Epidermal melanocyte (primary cell): ENCODE results near the gene CTLA4.

Source experiments
- DNase-seq: peaks from one replicate; pipeline ENCODE4 v3.0.0; 2011; ENCODE audit warnings: low spot score; ENCODE audit not compliant: insufficient read length

CTLA4 gene

GRCh38 chr2:203890733-203891132 is 23.2 kb downstream of the CTLA4 start:
- no peak for DNase-seq

DNA sequence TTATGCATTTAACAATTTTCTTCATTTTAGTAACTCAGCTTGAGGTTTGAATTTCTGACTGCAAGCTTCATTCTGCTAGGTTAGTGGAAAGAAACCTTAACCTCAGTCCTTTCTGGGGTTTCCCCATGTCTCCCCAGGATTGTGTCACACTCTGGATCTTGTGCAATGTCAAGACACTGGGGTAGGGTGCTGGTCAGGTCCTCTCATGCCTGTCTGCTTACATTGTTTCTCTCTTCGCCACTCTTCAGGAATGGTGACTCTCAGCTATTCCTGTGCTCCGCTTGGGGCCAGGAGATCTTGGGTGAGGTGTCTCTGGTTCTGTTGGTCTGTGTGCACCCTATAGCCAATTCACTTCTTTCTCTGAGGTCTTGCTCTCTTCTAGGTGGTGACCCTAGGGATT is 23.9 kb downstream of the CTLA4 start:
- DNase-seq = no peak

DNA sequence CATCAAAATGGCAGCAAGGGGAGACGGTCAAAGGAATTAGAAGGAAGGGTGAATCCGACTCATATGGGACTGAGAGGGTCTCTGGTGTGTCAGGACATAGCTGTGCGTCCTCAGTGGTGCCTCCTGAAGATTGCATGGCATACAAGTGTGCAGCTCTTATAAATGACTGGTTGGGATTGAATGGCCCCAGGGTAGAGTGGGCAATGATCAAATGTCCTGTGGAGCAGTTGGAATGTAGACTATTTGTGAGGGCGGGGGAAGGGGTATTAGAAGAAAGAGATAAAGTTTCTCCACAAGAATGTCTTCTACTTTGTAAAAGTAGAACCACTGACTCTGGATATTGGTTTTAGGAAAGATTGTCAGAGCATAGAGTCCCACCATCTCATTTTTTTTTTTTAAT is 24.6 kb downstream of the CTLA4 start:
- no peak for DNase-seq

DNA sequence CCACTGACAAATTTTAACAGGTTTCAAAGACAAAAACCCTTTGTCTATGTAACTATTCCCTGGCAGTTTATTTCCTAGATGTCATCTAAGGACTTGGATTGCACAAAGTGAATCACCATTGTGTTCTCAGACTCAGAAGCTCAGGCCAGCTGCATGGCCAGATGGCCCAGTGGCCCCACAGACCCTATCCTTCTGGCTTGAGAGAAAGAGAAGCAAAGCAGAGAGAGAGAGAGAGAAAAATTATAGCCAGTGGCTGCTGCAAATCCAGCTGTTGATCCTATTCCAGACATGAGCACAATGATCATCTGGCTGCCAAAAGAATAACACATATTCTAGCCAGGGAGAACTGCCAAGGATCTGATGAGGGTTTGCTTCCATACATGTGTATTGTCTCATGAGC is 25.8 kb downstream of the CTLA4 start:
- peak; percentile 38 for DNase-seq

GRCh38 chr2:203893840-203894239 is 26.3 kb downstream of the CTLA4 start:
- DNase-seq = no peak

GRCh38 chr2:203894262-203894661 is 26.7 kb downstream of the CTLA4 start:
- no peak for DNase-seq

- no peak for DNase-seq
Observed at GRCh38 chr2:203897544-203897943, 30.0 kb downstream of the CTLA4 start.

DNA sequence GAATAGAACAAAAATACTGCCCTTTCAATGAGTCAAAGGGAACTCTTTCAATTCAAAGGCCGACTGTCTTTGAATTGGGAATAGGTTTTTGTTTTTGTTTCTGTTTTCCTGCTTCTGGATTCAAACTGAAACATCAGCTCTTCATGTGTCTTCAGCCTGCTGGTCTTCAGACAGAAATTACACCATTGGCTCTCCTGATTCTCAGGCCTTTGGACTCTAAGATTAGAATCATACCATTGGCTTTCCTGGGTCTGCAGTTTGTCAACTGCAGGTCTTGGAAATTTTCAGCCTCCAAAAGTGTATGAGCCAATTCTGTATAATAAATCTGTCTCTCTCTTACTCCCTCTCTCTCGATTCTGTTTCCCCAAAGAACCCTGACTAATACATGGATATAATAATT is 31.1 kb downstream of the CTLA4 start:
- no peak for DNase-seq

DNA sequence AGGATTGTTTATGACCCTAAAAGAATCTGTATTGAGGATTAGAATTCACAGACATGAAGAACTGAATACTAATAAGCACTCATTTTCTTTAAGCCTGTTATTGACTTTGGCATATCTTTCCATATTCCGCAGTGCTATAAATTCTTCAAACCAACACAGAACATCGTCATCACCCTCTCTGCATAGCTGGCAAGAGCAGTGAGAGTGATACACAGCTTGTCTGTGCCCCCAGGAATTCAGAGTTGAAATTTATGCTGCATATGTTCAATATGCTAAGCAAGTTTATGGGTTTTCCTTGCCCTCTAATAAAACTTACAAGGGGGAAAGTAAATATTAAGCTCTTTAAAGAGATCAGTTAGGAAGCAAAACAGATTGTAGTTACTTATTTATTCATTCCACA is 32.7 kb downstream of the CTLA4 start:
- no peak for DNase-seq

DNA sequence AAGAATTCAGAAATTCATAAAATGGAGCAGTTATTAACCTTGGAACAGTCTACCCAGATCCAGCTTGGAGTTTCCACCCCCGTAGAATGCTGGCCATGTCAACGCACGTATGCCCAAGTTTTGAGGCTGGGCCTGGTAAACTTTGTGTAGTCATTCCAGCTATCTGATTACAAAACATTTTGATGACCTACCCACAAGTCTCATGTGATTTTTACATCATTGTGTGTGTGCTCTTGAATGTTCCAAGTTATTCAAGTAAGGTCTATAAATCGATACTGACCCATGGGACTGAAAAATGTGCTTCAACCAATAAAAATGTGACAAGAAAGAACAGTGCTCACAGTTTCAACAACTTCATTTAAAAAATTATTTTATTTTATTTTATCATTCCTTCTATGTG is 36.5 kb downstream of the CTLA4 start:
- DNase-seq = no peak

GRCh38 chr2:203905656-203906055 is 38.1 kb downstream of the CTLA4 start:
- DNase-seq = no peak

DNA sequence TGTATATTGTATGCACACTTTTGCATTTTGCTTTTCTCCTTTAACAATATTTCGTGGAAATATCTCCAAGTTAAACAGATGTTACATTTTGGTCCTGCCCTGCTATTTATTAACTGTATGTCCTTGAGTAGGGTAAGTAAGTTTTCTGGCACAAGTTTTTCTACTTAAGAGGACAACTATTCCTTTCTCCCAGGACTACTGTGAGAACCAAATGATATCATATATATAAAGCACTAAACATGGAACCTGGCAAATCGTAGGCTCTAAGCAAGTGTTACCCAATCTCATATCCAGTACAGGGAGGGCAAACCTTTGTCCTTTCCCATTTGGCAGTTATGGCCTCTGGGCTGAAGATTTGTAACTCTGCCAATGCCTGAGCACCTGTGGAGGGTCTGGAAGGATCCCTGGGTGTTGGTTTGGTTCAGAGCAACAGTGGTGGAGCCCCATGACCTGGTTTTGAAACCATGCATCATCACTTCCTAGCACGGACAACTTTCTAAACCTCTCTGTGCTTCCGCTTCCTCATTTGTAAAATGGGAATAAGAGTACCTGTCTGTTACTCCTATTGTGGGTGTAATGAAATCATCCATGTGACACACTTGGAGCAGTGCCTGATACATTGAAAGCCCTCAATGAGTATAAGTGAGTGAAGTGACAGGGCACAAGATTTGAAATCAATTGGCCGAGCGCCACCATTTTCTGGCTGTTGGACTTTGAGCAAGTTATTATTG is 40.7 kb downstream of the CTLA4 start:
- no peak for DNase-seq

DNA sequence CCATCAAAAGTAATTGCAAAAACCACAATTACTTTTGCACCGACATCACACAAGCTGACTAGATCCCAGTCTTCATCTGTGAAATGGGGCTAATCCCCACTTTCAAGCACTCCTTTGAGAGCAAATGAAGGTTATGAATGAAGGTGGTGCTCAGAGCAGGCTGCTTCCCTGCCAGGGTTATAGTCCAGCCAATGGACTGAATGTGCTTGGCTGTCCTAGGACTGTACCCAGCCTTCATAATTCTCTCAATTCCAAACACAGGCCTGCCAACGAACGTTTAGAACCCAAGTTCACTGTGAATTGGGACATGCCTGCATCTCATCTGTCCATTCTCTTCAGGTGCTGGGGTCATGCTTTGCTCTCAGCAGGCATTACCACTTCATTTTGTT is 41.2 kb downstream of the CTLA4 start:
- DNase-seq = no peak

GRCh38 chr2:203909261-203909967 is 41.8 kb downstream of the CTLA4 start:
- DNase-seq = peak; percentile 73

GRCh38 chr2:203909974-203910373 is 42.4 kb downstream of the CTLA4 start:
- no peak for DNase-seq

- no peak for DNase-seq
Observed at GRCh38 chr2:203913947-203914346, 46.4 kb downstream of the CTLA4 start.

DNA sequence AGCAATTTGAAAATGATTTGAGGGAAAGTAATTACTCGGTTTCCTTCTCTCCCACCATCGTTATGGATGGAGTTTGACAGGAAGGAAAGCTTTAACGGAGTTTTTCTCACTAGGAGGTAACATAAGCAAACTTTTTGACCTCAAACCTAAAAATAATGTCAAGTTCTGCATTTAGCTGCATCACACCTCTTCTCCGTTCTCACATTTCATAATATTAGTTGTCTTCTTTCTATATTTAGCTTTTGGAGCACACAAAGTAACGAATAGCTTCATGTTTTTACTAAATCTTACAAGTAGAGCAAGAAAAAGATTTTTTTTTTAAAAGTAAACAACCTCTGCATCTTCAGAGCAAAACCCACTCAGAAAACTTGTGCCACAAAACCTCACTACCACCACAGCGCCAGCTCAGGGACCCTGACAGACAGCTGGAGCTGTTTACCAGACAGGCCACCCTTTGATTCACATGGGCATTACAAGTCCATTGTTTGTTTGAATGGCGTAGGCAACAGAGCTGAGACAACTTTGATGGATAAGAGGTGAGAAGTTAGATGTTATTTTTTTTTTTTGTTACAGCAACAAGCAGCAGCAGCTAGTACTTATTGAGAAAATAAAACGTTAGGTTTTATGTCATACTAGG is 47.1 kb downstream of the CTLA4 start:
- no peak for DNase-seq

DNA sequence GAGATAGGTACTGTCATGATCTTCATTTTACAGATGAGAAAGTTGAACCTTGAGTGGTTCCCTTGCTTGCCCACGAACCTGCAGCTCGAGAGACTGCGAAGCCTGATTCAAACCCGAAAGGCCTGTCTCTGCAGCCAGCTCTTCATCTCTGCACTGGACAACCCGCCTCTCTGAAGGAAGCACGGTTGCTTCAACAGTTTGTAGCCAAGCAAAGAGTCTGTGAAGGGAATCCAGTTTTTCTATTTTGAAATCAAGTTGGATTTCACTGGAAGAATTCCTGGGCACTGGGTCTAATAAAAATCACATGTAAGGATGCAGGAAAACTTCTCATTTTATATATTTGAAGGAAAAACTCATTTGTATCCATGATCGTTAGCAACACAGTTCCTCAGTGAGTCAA is 47.7 kb downstream of the CTLA4 start:
- DNase-seq = no peak

DNA sequence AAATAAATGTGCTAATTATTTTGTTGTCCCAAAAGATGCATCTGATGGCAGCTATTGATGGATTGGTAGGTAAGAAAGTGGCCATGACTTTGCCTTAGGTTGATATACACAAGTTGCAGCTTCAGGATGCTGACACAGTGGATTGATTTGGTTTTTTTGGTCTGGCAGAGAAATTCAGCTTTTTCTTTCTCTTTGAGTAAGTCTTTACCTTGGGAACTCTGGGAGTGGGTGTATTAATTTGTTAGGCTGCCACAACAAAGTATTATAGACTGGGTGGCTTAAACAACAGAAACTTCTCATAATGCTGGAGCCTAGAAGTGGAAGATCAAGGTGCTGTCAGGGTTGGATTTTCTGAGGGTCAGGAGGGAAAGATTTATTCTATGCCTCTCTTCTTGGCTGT is 49.2 kb downstream of the CTLA4 start:
- no peak for DNase-seq

DNA sequence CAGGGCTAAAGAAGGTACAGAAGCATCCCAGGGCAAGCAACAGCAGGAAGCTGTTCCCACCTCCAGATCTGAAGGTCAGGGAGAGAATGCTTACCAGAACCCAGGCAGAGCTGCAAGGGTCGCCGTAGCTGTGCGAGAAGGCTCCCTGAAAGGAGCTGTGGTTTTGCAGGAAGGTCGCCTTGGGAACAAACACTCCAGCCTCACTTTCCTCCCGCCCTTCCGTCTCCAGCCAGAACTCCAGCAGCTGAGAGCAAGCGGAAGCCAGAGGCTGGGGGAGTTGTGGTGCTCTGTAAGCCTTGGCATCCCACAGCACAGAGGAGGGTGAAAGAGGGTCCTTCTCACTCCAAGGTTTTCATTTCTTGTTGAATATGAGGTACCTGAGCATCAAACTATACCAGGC is 50.7 kb downstream of the CTLA4 start:
- DNase-seq = no peak

- no peak for DNase-seq
Observed at GRCh38 chr2:203918839-203919238, 51.3 kb downstream of the CTLA4 start.
